Activated T-cell treated with anti-CD3 and anti-CD28 coated beads, Interleukin-2, amount 50 U/mL, for 1 hour (primary cell): ENCODE measurements around the gene DNAJC6.

Experiments
- DNase-seq: peaks from one replicate; pipeline ENCODE4 v3.0.0-alpha.2; 2020

The DNAJC6 gene

GRCh38 chr1:65297706-65298105, 11.6 kb upstream of the DNAJC6 start:
- no peak for DNase-seq

- DNase-seq, result no peak
Observed at GRCh38 chr1:65299328-65299727, 10.0 kb upstream of the DNAJC6 start.

GRCh38 chr1:65308781-65309303, 501 bp upstream of the DNAJC6 start:
- no peak for DNase-seq

- DNase-seq, result no peak
Observed at GRCh38 chr1:65310078-65310587, 790 bp downstream of the DNAJC6 start.

GRCh38 chr1:65311760-65312159, 2.4 kb downstream of the DNAJC6 start:
- no peak for DNase-seq

- no peak for DNase-seq
Observed at GRCh38 chr1:65316233-65316632, 6.9 kb downstream of the DNAJC6 start.

GRCh38 chr1:65317866-65318653, 8.7 kb downstream of the DNAJC6 start:
- DNase-seq, result no peak

GRCh38 chr1:65319141-65319540, 9.8 kb downstream of the DNAJC6 start:
- no peak for DNase-seq

GRCh38 chr1:65319754-65320153, 10.4 kb downstream of the DNAJC6 start:
- no peak for DNase-seq

- no peak for DNase-seq
Observed at GRCh38 chr1:65321879-65322278, 12.5 kb downstream of the DNAJC6 start.

- DNase-seq, result no peak
Observed at GRCh38 chr1:65323246-65323645, 13.9 kb downstream of the DNAJC6 start.

- no peak for DNase-seq
Observed at GRCh38 chr1:65330021-65330420, 20.7 kb downstream of the DNAJC6 start.

GRCh38 chr1:65330822-65331221, 21.5 kb downstream of the DNAJC6 start:
- DNase-seq, result no peak

- DNase-seq, result no peak
Observed at GRCh38 chr1:65332821-65333220, 23.5 kb downstream of the DNAJC6 start.

- DNase-seq, result no peak
Observed at GRCh38 chr1:65334081-65334480, 24.7 kb downstream of the DNAJC6 start.

GRCh38 chr1:65339866-65340468, 30.6 kb downstream of the DNAJC6 start:
- DNase-seq, result no peak

GRCh38 chr1:65341381-65341780, 32.0 kb downstream of the DNAJC6 start:
- DNase-seq, result no peak

- DNase-seq, result no peak
Observed at GRCh38 chr1:65343286-65343685, 33.9 kb downstream of the DNAJC6 start.

- no peak for DNase-seq
Observed at GRCh38 chr1:65344171-65344814, 35.0 kb downstream of the DNAJC6 start.

- DNase-seq, result no peak
Observed at GRCh38 chr1:65346190-65346589, 36.8 kb downstream of the DNAJC6 start.

GRCh38 chr1:65355031-65355712, 45.8 kb downstream of the DNAJC6 start:
- no peak for DNase-seq

- DNase-seq, result no peak
Observed at GRCh38 chr1:65357291-65357960, 48.1 kb downstream of the DNAJC6 start.

- DNase-seq, result no peak
Observed at GRCh38 chr1:65359888-65360287, 50.5 kb downstream of the DNAJC6 start.
